Left renal cortex interstitium (tissue), 4 donors: ENCODE results near the gene IL10. TPM values are rescaled to one million over a fixed set of nuclear protein-coding genes. Genes with fewer than 3 reads are reported as not detected.

Experiments
- DNase-seq, 4 donors: peaks; one replicate each; pipeline ENCODE4 v3.0.0-alpha.2; 2013; ENCODE audit warnings: low read depth in 4 of 4, low spot score in 2 of 4, missing footprints in 1 of 4
- polyA plus RNA-seq, 4 donors: library from polyadenylated mRNA; unstranded; fragments of 120-200 nt; gene quantifications; one replicate each; pipeline ENCODE4 v1.2.1, GENCODE V29; 2013; ENCODE audit not compliant: insufficient read length in 4 of 4

The IL10 gene
- polyA plus RNA-seq, 4 donors = 0.14 to 0.28 (median 0.14) TPM; not detected in 1

- no peak for DNase-seq
These were observed 33.6 kb downstream of the IL10 start for GRCh38 chr1:206738370-206739366.

GRCh38 chr1:206737729-206738201, 34.5 kb downstream of the IL10 start:
- DNase-seq = no peak

GRCh38 chr1:206736878-206737728, 35.2 kb downstream of the IL10 start:
- DNase-seq = no peak

GRCh38 chr1:206735553-206736031, 36.7 kb downstream of the IL10 start:
- DNase-seq = no peak

GRCh38 chr1:206734499-206735142, 37.7 kb downstream of the IL10 start:
- no peak for DNase-seq

- no peak for DNase-seq
These were observed 39.3 kb downstream of the IL10 start for GRCh38 chr1:206732992-206733391.

DNA sequence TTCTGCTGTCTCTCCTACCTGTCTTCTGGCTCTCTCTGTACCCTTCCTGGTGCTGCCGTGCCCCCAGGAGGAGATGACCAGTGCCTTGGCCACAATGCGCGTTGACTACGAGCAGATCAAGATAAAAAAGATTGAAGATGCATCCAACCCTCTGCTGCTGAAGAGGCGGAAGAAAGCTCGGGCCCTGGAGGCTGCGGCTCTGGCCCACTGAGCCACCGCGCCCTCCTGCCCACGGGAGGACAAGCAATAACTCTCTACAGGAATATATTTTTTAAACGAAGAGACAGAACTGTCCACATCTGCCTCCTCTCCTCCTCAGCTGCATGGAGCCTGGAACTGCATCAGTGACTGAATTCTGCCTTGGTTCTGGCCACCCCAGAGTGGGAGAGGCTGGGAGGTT, 39.8 kb downstream of the IL10 start:
- no peak for DNase-seq

DNA sequence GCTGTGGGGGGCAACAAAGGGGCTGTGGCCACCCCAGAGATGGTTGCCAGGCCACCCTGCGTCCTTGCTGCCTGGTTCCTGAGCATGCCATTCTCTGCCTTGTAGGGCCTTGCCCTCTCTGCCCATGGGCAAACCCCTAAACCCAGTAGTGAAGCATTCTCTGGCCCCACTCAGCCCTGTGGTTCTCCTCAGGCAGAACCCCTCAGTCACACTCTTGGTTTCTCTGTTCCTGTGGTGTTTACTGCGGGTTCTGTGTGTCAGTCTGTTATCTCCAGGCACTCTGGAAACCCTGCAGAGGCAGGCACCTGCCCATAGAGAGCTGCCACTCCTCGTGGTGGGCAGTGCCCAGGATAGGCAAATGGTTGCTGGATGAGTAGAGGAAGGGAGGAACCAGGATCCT, 42.8 kb downstream of the IL10 start:
- DNase-seq = no peak

GRCh38 chr1:206729050-206729449, 43.2 kb downstream of the IL10 start:
- no peak for DNase-seq

DNA sequence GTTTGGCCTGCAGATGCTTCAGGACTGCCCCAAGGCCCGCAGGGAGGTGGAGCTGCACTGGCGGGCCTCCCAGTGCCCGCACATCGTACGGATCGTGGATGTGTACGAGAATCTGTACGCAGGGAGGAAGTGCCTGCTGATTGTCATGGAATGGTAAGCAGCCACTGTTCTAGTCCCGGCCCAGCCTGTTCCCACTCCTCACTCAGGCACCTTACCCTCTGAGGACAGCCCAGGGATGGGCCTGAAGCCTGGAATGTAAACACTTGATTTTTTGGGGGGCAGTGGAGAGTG, 43.7 kb downstream of the IL10 start:
- no peak for DNase-seq

GRCh38 chr1:206727981-206728696, 44.2 kb downstream of the IL10 start:
- no peak for DNase-seq

GRCh38 chr1:206725109-206725963, 47.0 kb downstream of the IL10 start:
- DNase-seq = no peak

DNA sequence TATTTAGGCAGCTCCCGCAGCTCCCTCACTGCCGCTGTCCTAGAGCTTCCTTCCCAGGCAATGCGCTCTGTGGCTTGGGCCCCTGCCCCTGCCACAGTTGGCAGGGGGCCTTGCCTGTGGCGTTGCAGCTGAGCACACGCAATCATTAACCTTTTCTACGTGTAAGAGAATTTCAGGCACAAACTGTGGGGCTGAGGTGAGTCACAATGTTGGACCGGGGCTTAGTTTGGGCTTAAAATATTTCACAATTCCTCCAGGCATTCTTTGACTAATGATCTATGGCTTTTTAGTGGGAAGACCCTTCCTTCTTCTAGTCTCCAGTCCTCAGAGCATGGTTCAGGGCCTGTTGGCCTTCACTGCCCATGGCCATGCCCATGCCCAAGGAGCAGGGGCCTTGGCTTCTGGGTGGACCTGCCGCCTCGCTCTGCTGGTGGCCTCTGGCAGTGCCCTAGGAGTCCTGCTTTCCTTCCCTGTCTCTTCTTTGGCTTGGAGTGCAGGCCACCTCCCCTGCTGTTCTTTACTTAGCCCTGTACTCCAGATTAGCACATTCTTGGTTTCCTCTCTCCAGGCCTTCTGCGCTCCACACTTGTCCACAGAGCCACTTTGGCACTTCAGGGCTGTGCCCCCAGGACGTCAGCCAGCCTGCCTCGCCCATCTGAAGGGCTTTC, 48.4 kb downstream of the IL10 start:
- no peak for DNase-seq

GRCh38 chr1:206723462-206723804, 48.9 kb downstream of the IL10 start:
- no peak for DNase-seq

- no peak for DNase-seq
These were observed 49.4 kb downstream of the IL10 start for GRCh38 chr1:206722751-206723461.

DNA sequence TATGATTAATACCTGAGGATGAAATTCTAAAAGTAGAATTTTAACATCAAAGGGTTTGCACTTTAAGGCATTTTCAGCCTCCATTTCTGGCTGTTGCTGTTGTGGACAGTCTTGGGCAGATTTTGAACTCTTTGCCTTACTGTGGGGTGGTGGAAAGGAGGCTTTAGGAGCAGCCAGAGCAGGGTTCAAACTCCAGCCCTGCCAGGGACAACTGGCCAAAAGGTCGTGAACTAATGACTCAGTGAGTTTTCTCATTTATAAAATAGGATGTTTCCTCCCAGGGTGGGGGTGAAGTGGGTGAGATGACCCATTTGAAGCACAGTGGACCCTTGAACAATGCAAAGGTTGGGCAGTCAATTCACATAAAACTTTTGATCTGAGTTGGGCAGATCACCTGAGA, 50.8 kb downstream of the IL10 start:
- no peak for DNase-seq

DNA sequence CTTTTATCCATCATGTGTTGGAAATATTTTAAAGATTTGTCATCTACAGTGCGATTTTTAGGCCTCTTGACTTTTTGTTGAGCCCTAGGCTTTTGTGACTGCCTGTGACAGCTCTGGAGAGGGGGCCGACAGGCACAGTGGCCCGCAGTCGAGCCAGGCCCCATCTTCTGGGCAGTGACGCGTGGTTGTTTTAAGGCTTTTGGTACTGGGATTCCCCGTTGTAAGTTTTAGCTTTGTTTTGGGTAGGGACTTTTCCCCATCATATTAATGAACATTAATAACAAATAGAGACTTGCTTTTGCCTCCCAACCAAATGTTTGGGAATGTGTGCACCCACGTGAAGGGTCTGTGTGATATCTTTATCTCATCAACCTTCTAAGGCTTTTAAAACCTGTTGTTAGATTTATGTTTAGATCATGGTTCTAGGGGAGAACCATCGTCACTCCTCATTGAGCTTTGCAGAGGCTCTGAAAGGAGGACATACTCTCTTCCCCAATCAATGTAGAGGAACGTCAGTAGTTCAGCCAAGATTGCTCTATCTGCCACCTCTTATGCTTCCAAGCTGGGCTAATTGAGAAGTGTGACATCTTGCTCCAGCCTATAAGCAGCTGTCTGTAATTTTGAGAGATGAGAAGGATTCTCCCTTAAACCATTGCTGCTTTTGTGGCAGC, 53.0 kb downstream of the IL10 start:
- DNase-seq = no peak

DNA sequence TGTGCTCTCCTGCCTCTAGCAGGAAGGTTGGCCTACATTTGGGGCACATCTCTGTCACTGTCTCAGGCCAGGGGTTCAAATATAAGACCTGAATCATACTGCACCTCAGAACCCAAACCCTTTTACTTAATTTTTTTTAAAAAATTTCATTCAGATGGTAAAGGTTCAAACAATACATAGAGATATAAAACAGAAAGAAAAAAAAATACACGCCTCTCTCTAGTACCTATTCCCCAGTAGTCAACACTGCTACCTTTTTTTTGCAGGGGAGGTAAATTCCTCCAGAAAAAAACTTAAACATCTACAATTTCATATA, 54.7 kb downstream of the IL10 start:
- no peak for DNase-seq
